HG02623 (cell line): ENCODE data around the gene STK36.

Source experiments
- ATAC-seq: cut with Tn5 transposase; IDR thresholded peaks from one replicate; pipeline ENCODE4 v1.9.1; 2021; ENCODE audit warnings: moderate library complexity; ENCODE audit not compliant: unreplicated experiment

Gene STK36, protein sequence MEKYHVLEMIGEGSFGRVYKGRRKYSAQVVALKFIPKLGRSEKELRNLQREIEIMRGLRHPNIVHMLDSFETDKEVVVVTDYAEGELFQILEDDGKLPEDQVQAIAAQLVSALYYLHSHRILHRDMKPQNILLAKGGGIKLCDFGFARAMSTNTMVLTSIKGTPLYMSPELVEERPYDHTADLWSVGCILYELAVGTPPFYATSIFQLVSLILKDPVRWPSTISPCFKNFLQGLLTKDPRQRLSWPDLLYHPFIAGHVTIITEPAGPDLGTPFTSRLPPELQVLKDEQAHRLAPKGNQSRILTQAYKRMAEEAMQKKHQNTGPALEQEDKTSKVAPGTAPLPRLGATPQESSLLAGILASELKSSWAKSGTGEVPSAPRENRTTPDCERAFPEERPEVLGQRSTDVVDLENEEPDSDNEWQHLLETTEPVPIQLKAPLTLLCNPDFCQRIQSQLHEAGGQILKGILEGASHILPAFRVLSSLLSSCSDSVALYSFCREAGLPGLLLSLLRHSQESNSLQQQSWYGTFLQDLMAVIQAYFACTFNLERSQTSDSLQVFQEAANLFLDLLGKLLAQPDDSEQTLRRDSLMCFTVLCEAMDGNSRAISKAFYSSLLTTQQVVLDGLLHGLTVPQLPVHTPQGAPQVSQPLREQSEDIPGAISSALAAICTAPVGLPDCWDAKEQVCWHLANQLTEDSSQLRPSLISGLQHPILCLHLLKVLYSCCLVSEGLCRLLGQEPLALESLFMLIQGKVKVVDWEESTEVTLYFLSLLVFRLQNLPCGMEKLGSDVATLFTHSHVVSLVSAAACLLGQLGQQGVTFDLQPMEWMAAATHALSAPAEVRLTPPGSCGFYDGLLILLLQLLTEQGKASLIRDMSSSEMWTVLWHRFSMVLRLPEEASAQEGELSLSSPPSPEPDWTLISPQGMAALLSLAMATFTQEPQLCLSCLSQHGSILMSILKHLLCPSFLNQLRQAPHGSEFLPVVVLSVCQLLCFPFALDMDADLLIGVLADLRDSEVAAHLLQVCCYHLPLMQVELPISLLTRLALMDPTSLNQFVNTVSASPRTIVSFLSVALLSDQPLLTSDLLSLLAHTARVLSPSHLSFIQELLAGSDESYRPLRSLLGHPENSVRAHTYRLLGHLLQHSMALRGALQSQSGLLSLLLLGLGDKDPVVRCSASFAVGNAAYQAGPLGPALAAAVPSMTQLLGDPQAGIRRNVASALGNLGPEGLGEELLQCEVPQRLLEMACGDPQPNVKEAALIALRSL (N-terminal part only)

GRCh38 chr2:218671654-218672566 lies at the start of gene STK36, which contains the start of gene RNF25:
TSS of gene STK36 (plus strand) at chr2:218672086. CDS start at chr2:218672830, 744 bp downstream.
TSS of gene RNF25 (minus strand) at chr2:218672002. CDS start at chr2:218671970, 32 bp downstream.
- peak; percentile 98 for ATAC-seq

DNA sequence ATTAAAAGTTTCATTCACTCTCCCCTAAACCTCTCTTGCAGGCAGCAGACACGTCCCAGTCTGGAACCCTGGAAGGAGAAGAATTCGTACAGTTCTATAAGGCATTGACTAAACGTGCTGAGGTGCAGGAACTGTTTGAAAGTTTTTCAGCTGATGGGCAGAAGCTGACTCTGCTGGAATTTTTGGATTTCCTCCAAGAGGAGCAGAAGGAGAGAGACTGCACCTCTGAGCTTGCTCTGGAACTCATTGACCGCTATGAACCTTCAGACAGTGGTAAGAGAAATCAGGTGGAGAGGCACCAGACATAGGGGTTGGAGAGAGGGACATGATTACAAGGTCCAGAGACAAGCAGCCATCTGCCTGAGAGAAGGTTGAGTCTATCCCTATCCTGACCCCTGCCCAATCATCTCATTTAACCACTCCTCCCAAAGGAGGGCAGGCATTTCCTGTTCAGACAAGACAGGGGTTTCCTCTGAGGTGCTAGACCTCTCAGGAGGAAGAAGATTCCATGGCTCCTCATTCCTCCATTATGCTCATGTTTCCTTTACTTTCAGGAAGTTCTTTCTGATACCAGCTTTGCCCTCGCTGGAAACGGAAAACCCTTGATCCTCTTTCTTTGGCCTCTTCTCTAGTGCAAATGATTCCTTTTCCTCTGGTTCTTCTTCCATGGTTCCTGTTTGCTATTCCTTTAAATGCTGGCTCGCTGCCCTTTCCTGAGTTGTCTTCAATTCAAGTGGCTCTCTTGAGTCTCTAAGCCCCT lies 49.1 kb upstream of the STK36 start:
- no peak for ATAC-seq

DNA sequence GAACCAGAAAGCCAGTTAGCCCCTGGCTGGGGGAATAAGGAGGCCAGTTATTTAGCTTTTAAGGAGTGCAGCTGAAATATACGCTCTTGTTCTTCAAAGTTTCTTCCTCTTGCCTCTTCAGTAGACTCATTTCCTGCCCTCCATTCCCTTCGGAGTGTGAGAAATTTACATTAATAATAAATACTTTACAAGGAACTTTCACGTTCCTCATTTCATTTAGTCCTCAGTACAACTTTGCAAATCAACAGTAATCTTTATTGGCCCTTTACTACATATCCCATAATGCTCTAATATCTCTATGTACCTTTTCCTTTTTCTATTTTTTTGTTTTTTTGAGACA lies 48.5 kb upstream of the STK36 start:
- no peak for ATAC-seq

DNA sequence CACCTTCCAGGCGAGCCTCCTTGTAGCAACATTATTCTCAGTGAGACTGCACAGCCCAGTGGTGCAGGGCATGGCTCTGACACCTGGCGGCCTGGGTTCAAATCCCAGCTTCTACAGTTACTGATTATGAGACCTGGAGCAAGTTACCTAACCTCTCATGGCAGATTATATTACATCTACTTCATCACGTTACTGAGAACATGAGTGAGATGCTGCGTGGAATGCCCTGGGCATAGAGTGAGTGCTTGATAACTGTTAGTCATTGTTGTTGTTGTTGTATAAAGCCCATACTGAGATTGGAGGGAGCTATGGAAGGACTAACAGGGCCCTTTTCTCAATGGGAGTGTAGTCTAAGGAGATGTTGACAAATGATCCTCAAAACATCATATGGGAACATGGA lies 45.5 kb upstream of the STK36 start:
- no peak for ATAC-seq

DNA sequence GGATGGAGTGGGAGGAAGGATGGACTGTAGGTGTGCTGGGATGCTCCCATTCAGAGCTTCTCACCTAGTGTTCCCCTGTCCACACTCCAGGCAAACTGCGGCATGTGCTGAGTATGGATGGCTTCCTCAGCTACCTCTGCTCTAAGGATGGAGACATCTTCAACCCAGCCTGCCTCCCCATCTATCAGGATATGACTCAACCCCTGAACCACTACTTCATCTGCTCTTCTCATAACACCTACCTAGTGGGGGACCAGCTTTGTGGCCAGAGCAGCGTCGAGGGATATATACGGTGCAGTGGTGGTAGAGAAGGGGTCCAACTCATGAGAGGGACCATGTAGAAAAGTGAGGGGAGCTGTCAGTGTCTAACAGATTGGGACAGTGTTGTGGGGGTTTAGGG lies 43.9 kb upstream of the STK36 start:
- no peak for ATAC-seq

DNA sequence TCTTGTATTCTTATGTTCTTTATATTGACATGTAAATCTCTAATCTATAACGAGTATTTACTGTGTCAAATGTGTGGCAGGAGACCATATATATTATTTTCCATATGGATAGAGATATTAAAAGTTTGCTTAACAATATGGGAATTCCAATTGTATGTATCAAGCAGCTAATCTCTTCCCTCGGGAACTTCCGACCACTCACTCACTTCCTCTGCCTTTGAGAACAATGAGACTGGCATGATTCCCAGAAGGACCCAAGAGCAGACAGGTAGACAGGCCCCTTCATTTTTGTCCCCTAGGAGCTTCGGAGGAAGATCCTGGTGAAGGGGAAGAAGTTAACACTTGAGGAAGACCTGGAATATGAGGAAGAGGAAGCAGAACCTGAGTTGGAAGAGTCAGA lies 40.0 kb upstream of the STK36 start:
- ATAC-seq = no peak

GRCh38 chr2:218635719-218636118 lies 36.2 kb upstream of the STK36 start:
- ATAC-seq = no peak

- no peak for ATAC-seq
Observed at GRCh38 chr2:218638372-218638771, 33.5 kb upstream of the STK36 start.

GRCh38 chr2:218642121-218642656 lies 29.7 kb upstream of the STK36 start:
- ATAC-seq = no peak

- ATAC-seq = no peak
Observed at GRCh38 chr2:218642786-218643185, 29.1 kb upstream of the STK36 start.

DNA sequence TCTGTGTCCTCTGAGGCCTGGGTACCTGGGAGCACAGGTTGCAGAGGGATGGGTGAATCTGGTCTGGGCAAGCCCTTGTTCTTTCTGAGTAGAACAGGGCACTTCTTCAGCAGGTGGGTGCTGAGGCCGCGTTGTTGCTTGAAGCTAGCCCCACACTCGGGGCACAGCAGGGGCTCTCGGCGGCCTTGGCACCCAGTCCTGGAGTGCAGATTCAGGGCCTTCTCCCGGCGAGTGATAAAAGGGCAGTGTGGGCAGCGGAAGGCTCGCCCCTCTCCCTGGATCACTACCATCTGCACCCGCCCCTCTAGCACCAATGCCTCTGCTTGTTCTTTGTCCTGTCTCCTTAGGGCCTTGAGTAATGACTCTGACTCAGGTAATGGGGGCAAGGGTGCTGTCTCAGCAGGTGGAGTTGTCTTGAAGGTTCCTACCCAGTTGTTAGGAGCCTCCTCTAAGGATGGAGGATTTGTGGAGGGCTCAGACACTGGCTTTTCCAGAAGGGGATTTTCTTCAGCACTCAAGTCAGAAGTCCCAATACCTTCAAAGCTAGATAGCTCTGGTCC lies 28.1 kb upstream of the STK36 start:
- no peak for ATAC-seq

DNA sequence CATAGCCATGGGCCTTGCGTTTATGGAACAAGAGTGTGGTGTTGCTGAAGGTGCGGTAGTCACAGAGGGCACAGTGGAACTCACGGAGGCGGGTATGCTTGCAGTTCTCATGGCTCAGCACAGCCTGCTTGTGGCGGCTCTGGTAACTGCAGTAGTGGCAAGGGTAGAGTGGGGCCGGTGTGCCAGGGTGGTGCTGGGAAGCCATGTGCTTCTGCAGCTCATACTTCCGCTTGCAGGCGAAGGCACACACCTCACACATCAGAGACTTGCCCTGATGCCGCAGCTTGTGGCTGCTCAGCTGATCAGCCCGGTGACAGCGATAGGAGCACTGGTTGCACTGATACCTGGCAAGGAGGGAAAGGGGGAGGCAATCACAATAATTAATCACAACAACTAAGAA lies 27.2 kb upstream of the STK36 start:
- ATAC-seq = no peak

DNA sequence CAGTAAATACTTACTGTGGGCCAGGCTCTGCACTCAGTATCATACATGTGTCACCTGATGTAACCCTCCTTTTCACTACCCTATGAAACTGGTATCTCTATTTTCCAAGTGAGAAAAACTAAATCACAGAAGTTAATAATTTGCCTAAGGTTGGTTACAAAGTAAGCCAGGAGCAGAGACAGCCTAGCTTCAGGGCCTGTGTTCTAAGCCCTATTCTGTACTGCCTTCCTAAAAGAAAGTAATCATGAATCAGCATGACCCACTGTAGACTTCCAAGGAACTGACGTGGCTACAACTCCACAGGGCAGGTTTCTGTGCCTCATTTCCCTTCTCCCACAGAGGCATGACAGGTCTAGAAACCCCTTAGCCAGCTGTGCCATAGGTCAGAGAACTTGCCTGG lies 26.8 kb upstream of the STK36 start:
- ATAC-seq = no peak

DNA sequence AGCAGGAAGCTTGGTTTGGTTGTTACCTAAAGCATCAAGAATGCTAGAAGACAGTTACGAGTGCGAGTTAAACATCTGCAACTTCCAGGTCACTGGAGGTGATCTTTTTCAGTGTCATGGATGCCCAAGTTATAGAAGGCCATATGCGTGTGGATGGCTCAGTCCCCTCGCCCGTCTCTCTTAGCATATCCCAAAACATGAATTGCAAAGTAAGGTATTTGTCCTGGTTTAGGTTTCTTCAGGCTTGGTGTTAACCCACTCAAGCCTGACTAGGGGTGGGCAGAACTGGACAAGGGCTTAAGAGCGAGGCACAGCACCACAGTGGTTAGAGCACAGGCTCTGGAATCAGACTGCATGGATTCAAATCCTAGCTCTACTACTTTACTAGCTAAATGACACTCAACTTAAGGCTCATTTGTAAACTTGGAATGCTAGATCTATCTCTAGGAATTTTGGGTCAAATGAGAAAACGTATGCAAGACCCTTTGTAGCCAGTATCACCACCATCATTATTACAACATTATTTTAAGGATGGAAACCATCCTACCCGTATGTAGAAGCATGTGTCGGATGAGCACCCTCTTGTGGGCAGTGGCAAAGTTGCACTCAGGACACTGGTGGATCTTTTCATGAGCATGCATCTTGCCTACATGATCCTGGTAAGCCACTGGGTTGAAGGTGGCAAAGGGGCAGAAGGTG lies 23.6 kb upstream of the STK36 start:
- peak; percentile 44 for ATAC-seq

DNA sequence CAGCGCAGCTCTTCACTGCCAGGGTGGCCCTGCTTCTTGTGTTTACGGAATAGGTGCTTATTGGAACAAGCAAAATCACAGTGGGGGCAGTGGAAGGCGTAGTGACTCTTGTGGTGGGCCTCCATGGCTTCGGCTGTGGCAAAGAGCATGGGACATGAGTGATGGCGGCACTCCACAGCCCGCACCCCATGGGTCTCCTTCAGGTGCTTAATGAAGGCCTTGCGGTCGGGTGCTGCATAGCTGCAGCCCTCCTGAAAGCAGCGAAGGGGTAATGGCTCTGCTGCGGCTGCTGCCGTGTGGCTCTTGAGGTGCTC lies 23.1 kb upstream of the STK36 start:
- peak; percentile 23 for ATAC-seq

- no peak for ATAC-seq
Observed at GRCh38 chr2:218655751-218656150, 16.1 kb upstream of the STK36 start.

DNA sequence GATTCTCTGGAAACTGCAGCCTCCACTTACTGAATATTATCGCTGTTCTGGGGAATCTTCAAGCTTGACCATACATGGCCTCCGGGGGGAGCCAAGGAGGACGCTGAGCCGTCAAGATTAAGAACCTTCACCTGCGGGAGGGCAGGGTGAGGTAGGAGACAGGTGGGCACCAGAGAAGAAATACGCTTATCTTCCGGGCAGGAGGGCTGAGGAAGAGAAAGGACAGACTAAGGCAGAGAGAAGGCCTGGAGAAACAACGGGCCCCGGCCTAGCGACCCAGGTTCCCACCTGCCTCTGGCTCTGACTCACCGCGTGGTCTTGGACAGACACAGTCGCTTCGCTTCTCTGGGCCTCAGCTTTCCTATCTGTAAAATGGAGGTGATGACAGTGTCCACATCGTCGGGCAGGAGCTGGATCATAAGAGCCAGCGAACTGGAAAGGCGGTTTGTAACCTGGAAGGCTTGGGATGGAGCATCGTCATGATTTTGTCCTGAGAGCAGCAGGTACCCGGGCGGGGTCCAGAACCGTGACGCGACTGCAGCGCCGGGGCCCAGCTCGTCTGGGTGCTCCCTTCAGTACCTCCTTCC lies 13.1 kb upstream of the STK36 start:
- peak; percentile 27 for ATAC-seq
